MG63 (cell line): ENCODE results near the gene ANXA2R. TPM values are rescaled to one million over a fixed set of nuclear protein-coding genes. Genes with fewer than 3 reads are reported as not detected.

ENCODE experiments used
- DNase-seq: peaks from one replicate; pipeline ENCODE4 v3.0.0-alpha.2; 2020
- H3K27me3 ChIP-seq: fragments of 250-450 bp; sonication (Bioruptor Pico); 2 replicates; pipeline ENCODE4 v1.5.1; 2020; ENCODE audit warnings: mild to moderate bottlenecking, moderate library complexity
- H3K36me3 ChIP-seq: fragments of 250-450 bp; sonication (Bioruptor Pico); 2 replicates; pipeline ENCODE4 v1.5.1; 2020; ENCODE audit warnings: mild to moderate bottlenecking, moderate library complexity
- H3K4me3 ChIP-seq: fragments of 250-450 bp; sonication (Bioruptor Pico); 2 replicates; pipeline ENCODE4 v1.5.1; 2020; ENCODE audit warnings: mild to moderate bottlenecking, moderate library complexity
- H3K9me3 ChIP-seq: fragments of 250-450 bp; sonication (Bioruptor Pico); 2 replicates; pipeline ENCODE4 v1.5.1; 2020; ENCODE audit warnings: mild to moderate bottlenecking, moderate library complexity
- total RNA-seq: library from RNA; depleted of rRNA; stranded (reverse); fragments of >200 nt; shearing (Covaris generic); gene quantifications from 2 replicates; pipeline ENCODE4 v1.2.3, GENCODE V29; 2014; ENCODE audit warnings: low replicate concordance

The ANXA2R gene
- total RNA-seq, 1 experiment from 2014 or later = 4.3 TPM

DNA sequence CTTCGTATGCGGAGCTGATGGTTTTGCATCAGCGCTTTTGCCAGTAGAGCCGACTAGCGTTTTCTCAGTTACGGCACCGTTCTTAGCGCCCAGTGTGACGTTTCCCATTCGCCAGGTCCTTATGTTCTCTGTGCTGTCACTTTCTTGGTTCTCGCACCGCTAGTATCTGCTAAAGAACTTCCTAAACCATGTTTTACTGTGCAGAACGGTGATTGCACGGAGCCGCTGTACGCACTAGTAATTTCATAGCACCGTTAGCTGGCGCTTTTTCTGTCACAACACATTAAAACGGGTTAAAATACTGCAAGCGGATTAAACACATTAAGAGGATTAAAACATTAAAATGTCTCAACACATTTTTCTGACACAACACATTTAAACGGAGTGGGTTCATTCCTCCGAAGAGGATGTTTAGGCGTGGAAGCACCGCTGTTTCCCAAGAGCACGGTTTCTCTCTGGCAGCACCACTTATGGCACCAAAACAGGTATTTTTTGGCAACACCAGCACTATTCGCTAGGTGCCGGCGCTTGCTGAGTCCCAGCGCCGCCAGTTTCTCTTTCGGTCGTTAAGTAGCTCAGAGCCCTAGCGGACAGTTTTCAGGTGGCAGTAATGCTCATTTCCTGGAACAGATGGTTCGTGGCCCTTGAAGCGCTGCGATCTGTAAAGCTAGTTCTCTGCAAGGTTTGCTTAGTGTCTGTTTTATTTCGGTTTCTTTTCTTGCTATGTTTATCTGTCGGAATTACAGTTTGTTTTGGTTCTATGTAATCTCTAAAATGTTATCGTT lies 20.3 kb downstream of the ANXA2R start:
- peak; percentile 74 for DNase-seq
- Histone ChIP-seq H3K9me3 (no peaks in the 10 kb centered on the region), H3K36me3 (no peaks in the 10 kb centered on the region), H3K4me3 (peak overlapping the region; percentile 58), H3K27me3 (no peaks in the 10 kb centered on the region)

GRCh38 chr5:43019291-43019613 lies 20.9 kb downstream of the ANXA2R start:
- no peaks in the 10 kb centered on the region for H3K9me3 ChIP-seq
- no peaks in the 10 kb centered on the region for H3K36me3 ChIP-seq
- H3K4me3 ChIP-seq = peak overlapping the region; percentile 58
- no peaks in the 10 kb centered on the region for H3K27me3 ChIP-seq
- no peak for DNase-seq

DNA sequence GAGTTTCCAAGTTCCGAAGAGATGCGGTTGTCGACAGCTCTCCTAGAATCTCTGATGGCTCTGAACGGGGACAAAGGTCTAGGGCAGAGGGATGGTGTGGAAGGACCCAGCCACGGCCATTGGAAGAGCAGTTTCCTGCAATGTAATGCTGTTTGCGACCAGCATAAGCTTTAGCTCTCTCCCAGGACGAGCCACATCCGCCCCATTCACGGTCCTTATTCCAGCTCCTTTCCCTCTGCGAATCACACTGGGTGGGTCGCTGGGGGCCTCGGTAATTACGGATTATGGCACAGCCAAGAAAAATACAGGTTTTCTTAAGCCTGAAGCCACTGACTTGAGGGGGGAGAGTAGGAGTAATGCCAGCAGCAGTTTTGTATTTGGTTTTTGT lies 22.7 kb downstream of the ANXA2R start:
- Histone ChIP-seq H3K4me3 (peak overlapping the region; percentile 58), H3K36me3 (no peaks in the 10 kb centered on the region), H3K9me3 (no peaks in the 10 kb centered on the region), H3K27me3 (no peaks in the 10 kb centered on the region)
- DNase-seq = peak; percentile 55

DNA sequence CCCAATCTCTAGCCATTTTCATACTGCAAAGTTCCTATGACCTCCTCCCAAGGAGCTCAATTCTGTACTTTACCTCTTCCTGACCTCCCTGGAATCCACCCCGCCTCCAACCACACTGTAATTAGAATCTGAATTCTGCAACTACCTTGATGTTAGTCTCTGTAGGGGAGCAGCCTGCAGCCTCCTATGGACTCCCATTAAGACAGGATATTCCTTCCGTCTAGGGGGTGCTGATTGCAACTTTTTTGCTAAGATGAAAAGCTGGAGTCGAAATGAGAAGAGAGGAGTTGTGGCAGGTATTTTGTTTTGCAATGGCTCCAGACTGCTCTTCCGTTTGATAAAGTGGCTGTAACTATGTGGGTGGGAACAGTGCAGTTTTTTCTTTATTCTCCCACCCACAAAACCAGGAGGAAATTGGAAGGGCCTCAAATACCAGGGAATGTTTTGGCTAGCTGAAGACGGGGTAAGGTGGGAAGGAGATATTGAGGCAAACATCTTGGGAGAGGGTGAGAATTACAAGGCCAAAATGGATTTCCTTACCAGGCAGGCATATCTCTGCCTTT lies 23.8 kb downstream of the ANXA2R start:
- H3K9me3 ChIP-seq = no peaks in the 10 kb centered on the region
- no peak for DNase-seq

DNA sequence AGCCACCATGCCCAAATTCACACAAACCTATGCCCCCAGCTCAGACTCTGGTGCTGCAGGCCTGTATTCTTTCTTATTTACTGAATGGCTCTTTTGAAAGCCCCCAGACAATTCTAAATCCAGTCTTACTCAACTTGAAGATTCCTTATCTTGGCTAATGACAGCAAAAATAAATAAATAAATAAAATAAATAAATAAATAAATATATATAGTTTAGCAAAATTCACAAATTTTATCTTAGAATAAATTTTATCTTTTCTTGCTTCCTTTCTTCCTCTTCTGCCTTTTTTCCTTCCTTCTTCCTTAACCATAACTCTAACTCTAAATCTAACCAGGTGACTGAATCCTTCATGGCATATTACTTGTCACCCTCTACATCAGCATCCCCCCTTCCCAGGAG lies 25.6 kb downstream of the ANXA2R start:
- Histone ChIP-seq H3K27me3 (no peaks in the 10 kb centered on the region), H3K9me3 (no peaks in the 10 kb centered on the region), H3K36me3 (no peaks in the 10 kb centered on the region), H3K4me3 (no peak overlapping the region)
- DNase-seq = no peak

More for the DNA sequence above, 23.8 kb downstream of the ANXA2R start:
- Histone ChIP-seq H3K36me3 (no peaks in the 10 kb centered on the region), H3K4me3 (no peak overlapping the region), H3K27me3 (no peaks in the 10 kb centered on the region)

- no peak for DNase-seq
- no peaks in the 10 kb centered on the region for H3K27me3 ChIP-seq
- H3K36me3 ChIP-seq = no peaks in the 10 kb centered on the region
- no peaks in the 10 kb centered on the region for H3K9me3 ChIP-seq
- H3K4me3 ChIP-seq = no peak overlapping the region
Measured at GRCh38 chr5:43010935-43011315, 29.2 kb downstream of the ANXA2R start.

- H3K27me3 ChIP-seq = no peaks in the 10 kb centered on the region
- no peaks in the 10 kb centered on the region for H3K9me3 ChIP-seq
- peak; percentile 94 for DNase-seq
- H3K4me3 ChIP-seq = peak overlapping the region; percentile 53
- no peaks in the 10 kb centered on the region for H3K36me3 ChIP-seq
Measured at GRCh38 chr5:43008363-43009153, 31.6 kb downstream of the ANXA2R start.

DNA sequence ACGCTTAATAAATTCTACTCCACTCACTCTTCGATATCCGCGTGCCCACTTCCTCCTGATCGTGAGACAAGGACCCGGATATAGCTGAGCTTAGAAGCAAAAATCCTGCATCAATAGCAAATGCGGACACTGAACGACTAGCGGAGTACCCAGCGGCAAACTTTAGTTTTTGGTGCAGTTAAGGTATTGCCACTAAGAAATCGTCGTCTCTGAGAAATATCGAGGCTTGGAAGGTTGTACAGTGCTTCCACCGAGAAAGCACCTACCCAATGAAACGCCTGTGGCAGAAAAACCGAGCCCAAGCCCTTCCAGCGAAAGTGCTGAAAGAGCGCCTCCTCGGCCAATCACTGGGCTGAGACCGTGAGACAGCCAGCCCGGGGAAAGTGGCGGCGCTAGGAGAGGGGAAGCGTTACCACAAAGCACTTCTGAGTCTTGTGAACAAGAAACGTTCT lies 32.2 kb downstream of the ANXA2R start:
- Histone ChIP-seq H3K4me3 (peak overlapping the region; percentile 53), H3K27me3 (no peaks in the 10 kb centered on the region), H3K36me3 (no peaks in the 10 kb centered on the region), H3K9me3 (no peaks in the 10 kb centered on the region)
- peak; percentile 77 for DNase-seq

- Histone ChIP-seq H3K36me3 (no peaks in the 10 kb centered on the region), H3K4me3 (peak overlapping the region; percentile 53), H3K27me3 (no peaks in the 10 kb centered on the region), H3K9me3 (no peaks in the 10 kb centered on the region)
- DNase-seq = peak; percentile 80
Measured at GRCh38 chr5:43007246-43007910, 32.7 kb downstream of the ANXA2R start.

DNA sequence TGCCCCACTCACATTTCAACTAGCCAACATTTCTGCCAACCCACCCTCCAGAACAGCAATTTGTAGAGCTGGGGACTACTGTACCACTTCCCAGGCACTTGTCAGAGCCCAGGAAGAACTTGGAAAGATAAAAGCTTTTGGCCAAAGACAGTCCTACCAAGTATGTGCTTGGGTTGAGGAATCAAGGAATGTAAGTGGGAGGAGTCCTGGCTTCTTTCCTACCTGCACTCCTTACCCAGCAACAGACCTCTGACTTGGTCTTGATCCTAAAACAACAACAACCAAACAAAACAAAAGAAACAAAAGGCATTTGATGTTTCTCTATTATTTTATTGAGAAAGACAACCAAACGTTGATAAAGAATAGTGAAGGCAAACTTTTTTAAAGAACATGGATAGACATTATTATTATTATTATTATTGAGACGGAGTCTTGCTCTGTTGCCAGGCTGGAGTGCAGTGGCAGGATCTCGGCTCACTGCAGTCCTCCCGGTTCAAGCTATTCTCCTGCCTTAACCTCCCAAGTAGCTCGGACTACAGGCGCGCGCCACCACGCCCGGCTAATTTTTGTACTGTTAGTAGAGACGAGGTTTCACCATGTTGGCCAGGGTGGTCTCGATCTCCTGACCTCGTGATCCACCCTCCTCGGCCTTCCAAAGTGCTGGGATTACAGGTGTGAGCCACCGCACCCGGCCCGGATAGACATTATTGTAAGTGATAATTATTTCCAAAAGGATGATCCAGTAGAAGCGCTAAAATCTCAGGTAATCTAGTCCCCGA lies 33.5 kb downstream of the ANXA2R start:
- no peaks in the 10 kb centered on the region for H3K9me3 ChIP-seq
- no peak overlapping the region for H3K4me3 ChIP-seq
- no peaks in the 10 kb centered on the region for H3K27me3 ChIP-seq
- no peak for DNase-seq
- no peaks in the 10 kb centered on the region for H3K36me3 ChIP-seq

GRCh38 chr5:43005031-43005430 lies 35.1 kb downstream of the ANXA2R start:
- Histone ChIP-seq H3K36me3 (no peaks in the 10 kb centered on the region), H3K27me3 (no peaks in the 10 kb centered on the region), H3K9me3 (no peaks in the 10 kb centered on the region), H3K4me3 (no peak overlapping the region)
- no peak for DNase-seq

DNA sequence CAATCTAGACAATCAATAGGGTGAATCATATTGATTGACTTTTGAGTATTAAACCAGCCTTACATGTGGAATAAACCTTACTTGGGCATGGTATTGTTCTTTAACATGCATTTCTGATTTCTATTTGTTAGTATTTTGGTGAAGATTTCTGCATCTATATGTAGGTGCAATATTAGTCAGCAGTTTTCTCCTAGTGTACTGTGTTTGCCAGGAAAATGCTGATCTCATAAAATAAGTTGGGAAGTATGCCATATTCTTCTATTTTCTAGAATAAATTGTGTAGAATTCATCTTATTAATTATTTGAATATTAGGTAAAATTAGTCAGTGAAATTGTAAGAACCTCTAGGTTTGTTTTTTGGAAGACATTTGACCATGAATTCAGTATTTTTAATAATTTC lies 38.4 kb downstream of the ANXA2R start:
- H3K9me3 ChIP-seq = no peaks in the 10 kb centered on the region

GRCh38 chr5:43000914-43001313 lies 39.2 kb downstream of the ANXA2R start:
- Histone ChIP-seq H3K36me3 (no peaks in the 10 kb centered on the region), H3K27me3 (no peaks in the 10 kb centered on the region), H3K4me3 (no peak overlapping the region), H3K9me3 (no peaks in the 10 kb centered on the region)
- no peak for DNase-seq

More for the DNA sequence above, 38.4 kb downstream of the ANXA2R start:
- H3K4me3 ChIP-seq = no peak overlapping the region
- H3K27me3 ChIP-seq = no peaks in the 10 kb centered on the region
- DNase-seq = no peak
- H3K36me3 ChIP-seq = no peaks in the 10 kb centered on the region

GRCh38 chr5:43000111-43000840 lies 39.8 kb downstream of the ANXA2R start:
- H3K36me3 ChIP-seq = no peaks in the 10 kb centered on the region
- H3K27me3 ChIP-seq = no peaks in the 10 kb centered on the region
- H3K9me3 ChIP-seq = no peaks in the 10 kb centered on the region
- no peak for DNase-seq
- no peak overlapping the region for H3K4me3 ChIP-seq

GRCh38 chr5:42995360-42995751 lies 44.8 kb downstream of the ANXA2R start:
- Histone ChIP-seq H3K36me3 (no peaks in the 10 kb centered on the region), H3K4me3 (peak overlapping the region; percentile 56), H3K27me3 (no peaks in the 10 kb centered on the region), H3K9me3 (no peaks in the 10 kb centered on the region)
- DNase-seq = peak; percentile 43
